Measurements from ENCODE around the gene ADAM33. TPM values are rescaled to one million over a fixed set of nuclear protein-coding genes. Genes with fewer than 3 reads are reported as not detected.

The ADAM33 gene
- polyA plus RNA-seq, 2 of the 4 experiments (the other 2 are of a cell fraction) = 0.08 to 0.14 TPM

GRCh38 chr20:3659492-3660261 lies 22.1 kb downstream of the ADAM33 start:
- DNase-seq (ENCODE audit: low read depth in 1 of 2, low spot score in 1 of 2) (no peak), FAIRE-seq (no peak), ATAC-seq (peak; percentile 22 to 27; a peak in 3 of 6 replicates)
- 61% methylated on average over 10 of the region's 12 CpGs for WGBS (ENCODE audit: missing lambda C conversion rate)
- no peak overlapping the region for H3K4me3 ChIP-seq
- no peaks in the 10 kb centered on the region for H3K4me1 ChIP-seq
- CTCF ChIA-PET = interaction anchor here (0.5 to 61.5 kb wide), 7 partner anchors 9 to 333 kb away, joined by 3 to 2233 read pairs (median 7); partner anchors contain the start of genes ADISSP, HSPA12B and SIGLEC1
- POLR2A ChIA-PET = interaction anchor here (1.2 kb wide), 1 partner anchor 108 kb away, joined by 4 read pairs; the partner anchor contains the start of gene ADISSP
- H3K9me3 ChIP-seq = no peaks in the 10 kb centered on the region
- TF ChIP-seq HOXB13 (CRISPR knock-in tag; IDR thresholded peaks at IDR 0.05; ENCODE audit: low read depth) (no peak), HOXA7 (CRISPR knock-in tag; IDR thresholded peaks at IDR 0.05) (no peak), MAX (IDR thresholded peaks at IDR 0.05) (no peak), TFCP2L1 (CRISPR knock-in tag; IDR thresholded peaks at IDR 0.05) (no peak), PBX3 (IDR thresholded peaks at IDR 0.05) (no peak), SREBF2 (IDR thresholded peaks at IDR 0.05) (no peak), HEYL (CRISPR knock-in tag; IDR thresholded peaks at IDR 0.05) (no peak), ZSCAN20 (CRISPR knock-in tag; IDR thresholded peaks at IDR 0.05) (no peak), HES2 (IDR thresholded peaks at IDR 0.05) (no peak), JUNB (IDR thresholded peaks at IDR 0.05) (no peak), E2F6 (IDR thresholded peaks at IDR 0.05; ENCODE audit: borderline replicate concordance, low read depth) (no peak), ELK1 (IDR thresholded peaks at IDR 0.05; ENCODE audit: low read depth, low read length) (no peak), RARB (CRISPR knock-in tag; IDR thresholded peaks at IDR 0.05) (no peak), USF2 (IDR thresholded peaks at IDR 0.05) (no peak), KDM1A (IDR thresholded peaks at IDR 0.05; ENCODE audit: low read depth) (no peak), TP53 (CRISPR knock-in tag; IDR thresholded peaks at IDR 0.05) (no peak)
- H3K27ac ChIP-seq = no peak overlapping the region
- H3K4me2 ChIP-seq = no peak overlapping the region

GRCh38 chr20:3658716-3659491 lies 22.9 kb downstream of the ADAM33 start:
- Histone ChIP-seq H3K4me1 (no peaks in the 10 kb centered on the region), H3K27ac (no peak overlapping the region), H3K9me3 (no peaks in the 10 kb centered on the region), H3K4me3 (no peak overlapping the region), H3K4me2 (no peak overlapping the region)
- ChIA-PET CTCF (interaction anchor here (0.9 to 61.5 kb wide), 7 partner anchors 9 to 160 kb away, joined by 3 to 2233 read pairs (median 7); partner anchors contain the start of genes ADISSP, HSPA12B and SIGLEC1), POLR2A (interaction anchor here (1.2 kb wide), 1 partner anchor 109 kb away, joined by 4 read pairs; the partner anchor contains the start of gene ADISSP)
- ATAC-seq (no peak), DNase-seq (ENCODE audit: low read depth in 1 of 2, low spot score in 1 of 2) (no peak), FAIRE-seq (no peak)
- WGBS (ENCODE audit: missing lambda C conversion rate) = 62% methylated on average over 8 of the region's 8 CpGs
- TF ChIP-seq POLR2AphosphoS2 (conservative IDR thresholded peaks at IDR 0.05; ENCODE audit: low read length) (no peak), CHD4 (IDR thresholded peaks at IDR 0.05; ENCODE audit: borderline replicate concordance) (no peak), HES2 (IDR thresholded peaks at IDR 0.05) (no peak), JUN (IDR thresholded peaks at IDR 0.05) (no peak), CTCF (IDR thresholded peaks at IDR 0.05) (no peak), REST (IDR thresholded peaks at IDR 0.05) (no peak), CEBPB (IDR thresholded peaks at IDR 0.05) (no peak), RNF2 (IDR thresholded peaks at IDR 0.05; ENCODE audit: borderline replicate concordance, low read depth) (no peak), ZFP36 (IDR thresholded peaks at IDR 0.05; ENCODE audit: borderline replicate concordance, partially characterized antibody) (no peak), KDM1A (IDR thresholded peaks at IDR 0.05; ENCODE audit: low read depth) (no peak)

Measured in A549 (cell line).